Thoracic aorta (tissue), 2 donors: ENCODE data around the gene PRUNE2. TPM values are rescaled to one million over a fixed set of nuclear protein-coding genes. Genes with fewer than 3 reads are reported as not detected.
A peak's percentile ranks its signal among the peaks of the same experiment; 100 is the strongest.

Experiments
- ATAC-seq: fragments of 150-250 bp; one replicate; pipeline ENCODE4 v1.8.0; 2017; ENCODE audit warnings: low read depth; ENCODE audit not compliant: insufficient number of reproducible peaks, low FRiP score
- DNase-seq: peaks from one replicate; pipeline ENCODE4 v3.0.0-alpha.2; 2020; ENCODE audit warnings: low spot score
- H3K27ac ChIP-seq, 2 donors: fragments of 200-600 bp; sonication (generic); 1 replicate in 1 of 2; 2 replicates in 1 of 2; pipeline ENCODE4 v1.5.1; 2016; ENCODE audit warnings: mild to moderate bottlenecking in 2 of 2, moderate library complexity in 2 of 2
- H3K27me3 ChIP-seq: fragments of 200-600 bp; sonication (generic); replicated peaks from 2 replicates; pipeline ENCODE4 v1.6.0; 2016; ENCODE audit warnings: mild to moderate bottlenecking; ENCODE audit not compliant: insufficient read depth
- H3K36me3 ChIP-seq: fragments of 200-600 bp; sonication (generic); one replicate; pipeline ENCODE4 v1.5.1; 2016
- H3K4me1 ChIP-seq, 2 donors: fragments of 200-600 bp; sonication (generic); 1 replicate in 1 of 2; 2 replicates in 1 of 2; pipeline versions ENCODE4 v1.5.1 to v1.6.0; 2016; ENCODE audit warnings: low read depth in 2 of 2, mild to moderate bottlenecking in 1 of 2; ENCODE audit not compliant: control insufficient read depth in 1 of 2
- H3K4me3 ChIP-seq: fragments of 200-600 bp; sonication (generic); 2 replicates; pipeline ENCODE4 v1.5.1; 2016; ENCODE audit warnings: mild to moderate bottlenecking
- H3K9me3 ChIP-seq: fragments of 200-600 bp; sonication (generic); 2 replicates; pipeline ENCODE4 v1.5.1; 2016
- total RNA-seq, 2 donors: library from RNA; depleted of rRNA; stranded (reverse); fragments of >200 nt; gene quantifications; one replicate each; pipeline versions ENCODE4 v1.1.0 to v1.2.3, GENCODE V29; 2016
- TF ChIP-seq, protein P1 (sequence below): fragments of 200-600 bp; sonication (generic); IDR thresholded peaks from one replicate; pipeline ENCODE4 v1.5.1; 2019; ENCODE audit warnings: antibody characterized with exemption

The PRUNE2 gene
- total RNA-seq, 2 donors from 2014 or later: 360 to 420 TPM

DNA sequence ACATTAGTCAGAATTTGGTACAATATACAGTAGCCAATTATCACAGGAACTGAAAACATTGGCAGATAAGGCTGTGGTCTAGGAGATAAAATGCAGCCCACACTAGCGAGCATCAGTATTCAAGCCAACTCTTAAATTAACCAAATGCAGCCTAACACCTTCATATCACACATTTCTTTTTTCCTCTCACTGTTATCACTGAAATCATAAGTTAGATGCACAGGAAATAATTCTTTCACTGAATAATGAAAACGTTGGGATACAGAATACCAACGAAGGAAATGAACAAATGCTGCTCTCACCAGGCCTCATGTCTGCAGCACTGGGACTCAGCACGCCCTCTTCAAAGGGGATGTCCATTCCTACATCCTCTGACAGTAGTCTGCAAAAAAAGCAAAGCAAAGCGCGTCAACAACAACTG, 250.8 kb downstream of the PRUNE2 start:
- H3K27me3 ChIP-seq: no peaks in the 10 kb centered on the region
- no peaks in the 10 kb centered on the region for H3K36me3 ChIP-seq
- TF ChIP-seq, protein P1, sequence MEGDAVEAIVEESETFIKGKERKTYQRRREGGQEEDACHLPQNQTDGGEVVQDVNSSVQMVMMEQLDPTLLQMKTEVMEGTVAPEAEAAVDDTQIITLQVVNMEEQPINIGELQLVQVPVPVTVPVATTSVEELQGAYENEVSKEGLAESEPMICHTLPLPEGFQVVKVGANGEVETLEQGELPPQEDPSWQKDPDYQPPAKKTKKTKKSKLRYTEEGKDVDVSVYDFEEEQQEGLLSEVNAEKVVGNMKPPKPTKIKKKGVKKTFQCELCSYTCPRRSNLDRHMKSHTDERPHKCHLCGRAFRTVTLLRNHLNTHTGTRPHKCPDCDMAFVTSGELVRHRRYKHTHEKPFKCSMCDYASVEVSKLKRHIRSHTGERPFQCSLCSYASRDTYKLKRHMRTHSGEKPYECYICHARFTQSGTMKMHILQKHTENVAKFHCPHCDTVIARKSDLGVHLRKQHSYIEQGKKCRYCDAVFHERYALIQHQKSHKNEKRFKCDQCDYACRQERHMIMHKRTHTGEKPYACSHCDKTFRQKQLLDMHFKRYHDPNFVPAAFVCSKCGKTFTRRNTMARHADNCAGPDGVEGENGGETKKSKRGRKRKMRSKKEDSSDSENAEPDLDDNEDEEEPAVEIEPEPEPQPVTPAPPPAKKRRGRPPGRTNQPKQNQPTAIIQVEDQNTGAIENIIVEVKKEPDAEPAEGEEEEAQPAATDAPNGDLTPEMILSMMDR: no peak
- no peak for ATAC-seq
- H3K9me3 ChIP-seq: no peaks in the 10 kb centered on the region
- peaks cover 48 to 86% of the 10 kb centered on the region in 2 donors for H3K4me1 ChIP-seq
- no peak for DNase-seq
- H3K4me3 ChIP-seq: no peak overlapping the region
- peak overlapping the region; percentile 6 to 44 for H3K27ac ChIP-seq

DNA sequence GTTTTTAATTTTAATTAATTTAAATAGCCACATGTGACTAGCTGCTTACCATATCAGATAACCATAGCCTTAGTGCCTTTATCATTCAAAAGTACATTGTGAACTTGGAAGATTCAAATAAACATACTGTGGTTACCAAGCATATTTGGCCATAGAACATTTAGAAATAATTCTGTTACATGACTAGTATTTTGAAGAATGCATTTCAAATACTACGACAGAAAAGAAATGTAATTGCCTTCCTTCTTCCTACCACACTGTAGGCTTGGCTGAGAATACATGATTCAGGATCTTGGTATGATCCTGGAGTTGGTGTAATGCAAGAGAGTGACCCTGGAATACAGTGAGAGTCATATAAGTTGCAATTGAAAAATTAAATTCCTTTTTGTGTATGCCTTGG, 251.3 kb downstream of the PRUNE2 start:
- Histone ChIP-seq H3K27ac (peak overlapping the region; percentile 64 to 70), H3K36me3 (no peaks in the 10 kb centered on the region), H3K27me3 (no peaks in the 10 kb centered on the region), H3K4me3 (no peak overlapping the region), H3K4me1 (peaks cover 48 to 86% of the 10 kb centered on the region in 2 donors), H3K9me3 (no peaks in the 10 kb centered on the region)
- peak; percentile 73 for ATAC-seq
- TF ChIP-seq, protein P1: no peak
- no peak for DNase-seq

DNA sequence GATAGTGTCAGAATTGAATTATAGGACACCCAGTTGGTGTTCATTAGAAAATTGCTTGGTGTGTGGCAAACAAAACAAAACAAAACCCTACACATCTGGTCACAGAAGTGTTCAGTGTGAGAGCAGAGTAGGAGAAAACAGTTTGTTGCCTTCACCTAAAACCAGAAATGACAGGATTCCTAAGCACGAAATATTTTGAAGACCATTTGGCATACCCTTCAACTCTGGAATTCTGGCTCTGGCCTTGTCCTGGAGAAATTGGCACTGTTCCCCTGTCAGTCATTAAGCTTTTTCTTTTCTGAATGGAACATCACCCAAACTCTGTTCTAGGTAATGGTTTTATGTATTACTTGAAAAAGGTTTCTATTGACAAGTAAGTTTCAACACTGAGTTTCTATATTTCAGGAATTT, 251.9 kb downstream of the PRUNE2 start:
- TF ChIP-seq, protein P1: no peak
- peak overlapping the region; percentile 64 to 70 for H3K27ac ChIP-seq
- no peaks in the 10 kb centered on the region for H3K27me3 ChIP-seq
- no peaks in the 10 kb centered on the region for H3K9me3 ChIP-seq
- H3K4me3 ChIP-seq: no peak overlapping the region
- no peak for DNase-seq
- peaks cover 48 to 85% of the 10 kb centered on the region in 2 donors for H3K4me1 ChIP-seq
- ATAC-seq: no peak
- no peaks in the 10 kb centered on the region for H3K36me3 ChIP-seq

DNA sequence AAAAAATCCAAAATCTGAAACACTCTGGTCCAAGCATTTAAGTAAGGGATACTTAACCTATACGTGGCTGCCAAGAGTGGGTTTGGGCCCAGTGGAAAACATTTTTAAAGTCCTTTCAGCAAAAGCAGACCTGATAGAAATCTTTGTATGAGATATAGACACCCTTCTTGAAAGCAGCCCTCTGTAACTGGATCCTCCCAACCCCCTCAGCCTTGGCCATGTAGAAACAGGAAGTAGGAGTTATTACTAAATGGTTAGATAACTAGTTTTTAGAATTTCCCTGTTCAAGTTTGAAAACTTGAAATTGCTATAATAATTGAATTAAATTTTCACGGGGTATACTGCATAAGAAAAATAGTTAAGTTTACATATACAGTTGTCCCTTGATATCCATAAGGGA, 253.0 kb downstream of the PRUNE2 start:
- TF ChIP-seq, protein P1: no peak
- DNase-seq: no peak
- H3K4me3 ChIP-seq: no peak overlapping the region
- H3K4me1 ChIP-seq: peaks cover 47 to 73% of the 10 kb centered on the region in 2 donors
- H3K9me3 ChIP-seq: no peaks in the 10 kb centered on the region
- H3K27me3 ChIP-seq: no peaks in the 10 kb centered on the region
- peak overlapping the region; percentile 64 to 70 for H3K27ac ChIP-seq
- peaks cover 3% of the 10 kb centered on the region for H3K36me3 ChIP-seq
- no peak for ATAC-seq

DNA sequence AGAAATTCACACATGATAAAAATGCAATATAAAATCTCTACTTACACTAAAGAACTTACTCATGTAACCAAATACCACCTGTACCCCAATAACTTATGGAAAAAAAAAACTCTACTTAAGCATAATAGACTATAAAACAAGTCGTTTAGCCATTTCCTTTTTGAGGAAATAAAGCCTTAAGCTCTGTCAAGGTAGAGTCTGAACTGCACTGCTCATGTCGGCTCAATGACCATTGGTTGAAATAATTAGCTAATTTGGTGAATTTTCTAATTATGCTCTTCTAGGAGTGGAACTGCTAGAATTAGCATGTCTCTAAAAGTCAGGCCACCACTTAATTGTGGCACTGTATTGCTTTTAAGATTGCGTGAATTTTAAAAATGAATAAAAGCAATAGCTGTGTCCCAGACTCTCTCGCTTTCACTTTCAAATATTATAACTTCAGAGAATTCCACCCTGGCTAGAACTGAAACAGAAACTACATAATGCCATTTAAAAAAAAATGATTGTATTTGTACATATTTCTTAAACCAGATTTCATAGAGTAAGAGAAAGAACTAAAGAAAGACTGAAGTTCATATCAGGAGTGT, 254.7 kb downstream of the PRUNE2 start:
- TF ChIP-seq, protein P1: no peak
- Histone ChIP-seq H3K27me3 (no peaks in the 10 kb centered on the region), H3K4me3 (peak overlapping the region; percentile 53), H3K9me3 (no peaks in the 10 kb centered on the region), H3K4me1 (peaks cover 37 to 66% of the 10 kb centered on the region in 2 donors), H3K36me3 (peaks cover 7% of the 10 kb centered on the region), H3K27ac (peak overlapping the region; percentile 43 to 70)
- DNase-seq (no peak), ATAC-seq (no peak)
